Ramos (cell line): ENCODE results near the gene PUS3.
"Not testable (repeated sequence)": the region's sequence is repeated elsewhere in the genome, so short reads cannot be mapped to it uniquely, and the experiment has no call there.

Experiments used
- in situ Hi-C: fragments of 300-500 bp; cut with MboI; formaldehyde crosslinking; loops from one replicate; pipeline ENCODE4 v1.14.3; 2022; ENCODE audit warnings: low sequenced_read_pairs; ENCODE audit not compliant: unreplicated experiment

Gene PUS3

DNA sequence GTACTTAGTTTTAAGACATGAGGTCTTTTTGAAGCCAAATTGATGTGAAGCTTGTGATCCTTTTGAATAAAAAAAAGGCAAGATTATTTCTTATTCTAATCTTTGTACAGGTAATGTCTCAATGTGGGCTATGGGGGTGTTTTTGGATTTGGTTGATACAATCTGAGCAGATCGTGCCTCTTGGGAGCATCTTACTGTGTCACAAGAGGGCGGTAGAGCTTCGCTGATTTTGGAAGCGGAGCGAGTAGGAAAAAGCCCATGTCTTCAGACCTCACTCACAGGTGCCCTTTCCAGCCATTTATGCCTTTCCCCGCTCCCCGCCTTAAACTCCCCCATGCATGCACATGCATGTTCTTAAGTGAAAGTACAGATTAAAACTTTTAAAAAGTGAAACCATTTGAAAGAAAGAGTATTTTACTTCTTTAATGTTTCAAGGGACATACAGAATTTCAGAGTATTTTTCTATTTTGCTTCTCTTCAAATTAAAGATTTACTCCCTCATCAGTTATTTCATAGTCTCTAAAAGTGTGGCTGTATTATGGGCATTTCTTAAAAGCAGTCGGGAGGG is 20.1 kb upstream of the PUS3 start:
- in situ Hi-C loops = no loop called here

GRCh38 chr11:125922156-125922555 is 19.1 kb upstream of the PUS3 start:
- in situ Hi-C loops = no loop called here

DNA sequence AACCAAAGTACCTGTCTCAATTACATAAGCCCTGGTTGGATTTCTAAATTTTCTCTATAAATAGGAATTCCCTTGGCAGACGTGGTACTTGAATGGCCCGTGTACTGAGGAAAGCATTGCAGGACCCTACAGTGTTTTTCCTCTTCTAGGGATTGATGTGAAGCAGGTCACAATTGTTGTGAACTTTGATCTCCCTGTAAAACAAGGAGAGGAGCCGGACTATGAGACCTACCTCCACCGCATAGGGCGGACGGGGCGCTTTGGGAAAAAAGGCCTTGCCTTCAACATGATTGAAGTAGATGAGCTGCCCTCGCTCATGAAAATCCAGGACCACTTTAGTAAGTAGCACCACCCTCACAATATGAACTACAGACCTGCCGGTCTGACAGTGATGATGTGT is 18.0 kb upstream of the PUS3 start:
- in situ Hi-C loops = no loop called here

DNA sequence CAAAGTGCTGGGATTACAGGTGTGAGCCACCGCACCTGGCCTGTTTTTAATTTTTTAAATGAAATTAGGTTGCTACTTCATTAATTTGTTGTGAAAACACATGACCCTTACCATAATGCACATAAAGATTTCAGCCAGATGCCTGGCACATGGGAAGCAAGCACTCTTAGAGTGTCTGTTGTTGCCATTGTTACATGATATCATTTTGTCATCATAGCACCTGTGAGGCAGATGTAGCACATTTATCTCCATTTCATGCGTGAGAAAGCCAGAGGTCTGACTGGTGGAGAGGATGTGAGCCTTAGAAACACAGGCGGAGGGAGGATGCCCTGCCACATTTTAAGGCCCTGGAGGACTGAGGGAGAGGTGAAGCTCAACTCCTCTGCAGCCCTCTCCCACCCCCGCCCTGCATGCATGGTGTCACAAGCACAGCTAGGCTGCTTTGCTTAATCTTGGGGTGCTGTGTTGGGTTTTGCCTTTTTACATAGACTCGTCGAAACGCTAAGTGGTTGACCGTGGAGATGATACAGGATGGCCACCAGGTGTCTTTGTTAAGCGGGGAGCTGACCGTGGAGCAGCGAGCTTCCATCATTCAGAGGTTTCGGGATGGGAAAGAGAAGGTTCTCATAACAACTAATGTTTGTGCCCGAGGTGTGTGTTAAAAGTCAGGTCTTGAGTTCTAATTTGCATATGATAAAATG is 15.3 kb upstream of the PUS3 start:
- in situ Hi-C loops = no loop called here

- in situ Hi-C loops = no loop called here
Measured at GRCh38 chr11:125916683-125917347, 13.8 kb upstream of the PUS3 start.

DNA sequence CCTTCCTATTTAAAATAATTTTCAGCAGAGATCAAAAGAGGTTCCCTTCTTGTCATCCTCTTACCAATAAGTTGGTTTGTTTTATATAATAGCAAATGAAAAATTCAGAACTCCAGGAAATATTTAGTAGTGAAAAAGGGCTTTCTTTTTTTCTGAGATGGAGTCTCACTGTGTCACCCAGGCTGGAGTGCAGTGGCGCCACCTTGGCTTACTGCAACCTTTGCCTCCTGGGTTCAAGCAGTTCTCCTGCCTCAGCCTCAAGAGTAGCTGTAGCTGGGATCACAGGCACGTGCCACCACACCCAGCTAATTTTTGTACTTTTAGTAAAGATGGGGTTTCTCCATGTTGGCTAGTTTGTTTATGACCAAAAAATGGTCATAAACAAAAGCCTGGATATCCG is 11.6 kb upstream of the PUS3 start:
- in situ Hi-C loops = not testable (repeated sequence)

DNA sequence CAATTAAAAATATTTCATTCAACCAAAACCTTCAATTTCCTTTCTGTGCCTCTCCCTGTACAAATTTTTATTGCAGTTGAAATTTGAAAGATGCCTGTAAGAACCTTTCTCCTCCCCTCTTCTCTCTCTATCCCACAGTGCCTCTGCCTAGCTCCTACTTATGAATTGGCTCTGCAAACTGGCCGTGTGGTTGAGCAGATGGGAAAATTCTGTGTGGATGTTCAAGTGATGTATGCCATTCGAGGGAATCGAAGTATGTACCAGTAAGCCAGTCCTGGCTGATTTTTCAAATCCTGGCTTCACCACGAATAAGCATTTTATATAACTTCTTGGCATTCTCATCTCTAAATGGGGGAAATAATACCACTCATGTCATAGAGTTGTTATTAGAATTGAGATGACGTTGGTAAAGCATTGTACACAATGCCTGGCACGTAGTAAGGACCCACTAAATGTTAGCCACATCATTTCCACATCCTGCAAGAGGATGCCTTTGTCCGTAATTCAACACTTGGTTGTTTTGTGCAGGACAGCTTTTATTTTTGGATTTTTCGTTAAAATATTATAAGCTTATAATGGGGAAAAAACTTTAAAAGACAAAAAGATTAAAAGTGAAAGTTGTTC is 7.3 kb upstream of the PUS3 start:
- in situ Hi-C loops = no loop called here

- in situ Hi-C loops = no loop called here
Measured at GRCh38 chr11:125904678-125905077, 1.7 kb upstream of the PUS3 start.

DNA sequence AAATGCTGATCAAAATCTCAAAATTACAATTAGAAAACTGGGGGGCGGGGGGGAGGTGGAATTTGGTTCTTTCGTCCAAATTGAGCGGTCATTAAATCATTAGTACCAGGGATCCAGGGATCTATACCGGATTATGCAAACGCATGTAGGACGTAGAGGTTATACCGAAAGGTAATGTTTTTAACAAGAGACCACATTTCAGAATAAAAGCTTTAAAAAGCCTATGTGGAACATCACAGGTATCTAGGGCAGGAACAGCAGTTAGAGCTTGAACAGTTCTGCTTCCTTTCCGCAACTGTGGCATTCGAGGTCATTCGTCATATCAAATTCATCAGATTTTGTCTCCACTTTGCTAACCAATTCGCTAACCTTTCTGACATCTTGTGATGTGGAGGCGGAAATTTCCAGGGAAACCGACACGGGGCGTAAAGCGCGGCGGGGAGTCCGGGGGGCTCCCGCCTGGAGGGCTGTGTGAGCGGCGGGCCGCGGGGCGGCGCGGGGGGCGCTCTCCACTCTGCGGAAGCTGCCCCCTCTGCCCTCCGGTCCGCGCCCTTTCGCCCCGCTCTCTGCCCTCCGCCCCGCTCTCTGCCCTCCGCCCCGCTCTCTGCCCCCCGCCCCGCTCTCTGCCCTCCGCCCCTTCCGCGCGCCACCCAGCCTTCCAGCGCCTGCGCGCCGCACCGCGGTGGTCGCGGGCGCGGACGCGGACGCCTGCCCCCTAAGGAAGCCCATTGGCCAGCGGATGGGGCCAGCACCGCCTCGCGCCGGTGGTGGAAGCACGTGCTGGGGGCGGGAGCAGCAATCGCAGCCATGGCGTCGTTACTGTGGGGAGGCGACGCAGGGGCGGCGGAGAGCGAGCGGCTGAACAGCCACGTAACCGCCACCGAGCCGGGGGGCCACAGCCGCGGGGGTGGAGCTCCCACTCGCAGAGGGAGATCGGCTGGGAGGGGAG is 979 bp upstream of the PUS3 start, which contains the start of gene DDX25:
TSS of gene DDX25 (plus strand) at position 798 of the 949 bp plus-strand sequence. CDS start at position 808, 10 bp downstream.
- in situ Hi-C loops = no loop called here

- in situ Hi-C loops = no loop called here
Measured at GRCh38 chr11:125902277-125902926, 604 bp downstream of the PUS3 start.

DNA sequence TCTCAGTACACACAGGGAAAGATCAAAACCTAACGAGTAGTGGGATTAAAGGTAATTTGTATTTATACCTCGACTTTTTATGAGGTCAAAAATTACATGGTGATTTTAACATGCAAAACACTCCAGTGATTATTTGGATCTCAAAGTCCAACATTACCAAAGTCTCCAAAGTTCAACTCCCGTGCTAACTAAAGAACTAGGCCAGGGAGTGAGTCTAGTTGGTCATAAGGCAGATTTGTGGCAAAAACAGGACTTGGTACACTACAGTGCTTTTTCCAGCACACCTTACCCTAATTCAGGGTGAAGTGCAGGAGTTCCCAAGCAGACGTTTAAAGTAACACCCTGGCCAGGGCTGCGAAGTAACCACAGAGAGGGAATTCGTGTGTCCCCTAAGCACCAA is 1.1 kb downstream of the PUS3 start:
- in situ Hi-C loops = no loop called here

DNA sequence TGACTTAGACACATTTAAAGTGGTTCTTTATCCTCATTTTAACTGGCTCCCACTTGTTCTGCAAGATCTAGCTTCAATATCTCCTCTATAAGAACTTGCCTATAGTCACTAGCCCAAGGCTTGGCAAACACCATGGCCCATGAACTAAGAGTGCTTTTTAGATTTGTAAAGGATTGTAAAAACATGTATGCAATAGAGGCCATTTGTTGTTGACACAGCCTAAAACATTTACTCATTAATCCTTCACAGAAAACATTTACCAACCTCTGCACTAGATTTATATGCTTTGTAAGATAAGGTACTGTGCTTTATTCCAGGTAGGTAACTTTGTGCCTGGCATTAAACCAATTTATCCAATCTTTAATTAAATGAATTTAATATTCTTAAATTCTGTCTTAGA is 10.0 kb downstream of the PUS3 start:
- in situ Hi-C loops = loop anchor here (25.0 kb wide), 2 partner anchors 256 to 781 kb away; partner anchors contain the start of genes CHEK1 and TMEM218

DNA sequence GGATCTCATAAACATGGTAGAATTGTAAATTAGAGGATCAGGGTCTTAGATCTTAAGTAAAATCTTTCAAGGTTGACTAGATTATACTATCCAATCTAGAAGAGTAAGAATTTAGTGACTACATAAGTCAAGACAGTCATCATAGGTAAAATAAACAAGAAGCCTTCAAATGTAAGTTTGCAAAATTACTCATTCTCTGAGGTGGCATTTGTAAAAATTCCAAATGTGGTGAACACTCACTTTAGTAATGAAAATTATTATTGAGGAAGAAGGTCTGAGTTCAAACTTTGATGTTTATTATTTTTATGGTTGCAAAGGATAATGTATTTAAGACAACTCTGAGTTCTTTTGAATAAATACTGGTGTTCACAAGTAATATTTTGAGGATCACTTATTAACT is 10.9 kb downstream of the PUS3 start:
- in situ Hi-C loops = loop anchor here (25.0 kb wide), 2 partner anchors 255 to 780 kb away; partner anchors contain the start of genes CHEK1 and TMEM218

DNA sequence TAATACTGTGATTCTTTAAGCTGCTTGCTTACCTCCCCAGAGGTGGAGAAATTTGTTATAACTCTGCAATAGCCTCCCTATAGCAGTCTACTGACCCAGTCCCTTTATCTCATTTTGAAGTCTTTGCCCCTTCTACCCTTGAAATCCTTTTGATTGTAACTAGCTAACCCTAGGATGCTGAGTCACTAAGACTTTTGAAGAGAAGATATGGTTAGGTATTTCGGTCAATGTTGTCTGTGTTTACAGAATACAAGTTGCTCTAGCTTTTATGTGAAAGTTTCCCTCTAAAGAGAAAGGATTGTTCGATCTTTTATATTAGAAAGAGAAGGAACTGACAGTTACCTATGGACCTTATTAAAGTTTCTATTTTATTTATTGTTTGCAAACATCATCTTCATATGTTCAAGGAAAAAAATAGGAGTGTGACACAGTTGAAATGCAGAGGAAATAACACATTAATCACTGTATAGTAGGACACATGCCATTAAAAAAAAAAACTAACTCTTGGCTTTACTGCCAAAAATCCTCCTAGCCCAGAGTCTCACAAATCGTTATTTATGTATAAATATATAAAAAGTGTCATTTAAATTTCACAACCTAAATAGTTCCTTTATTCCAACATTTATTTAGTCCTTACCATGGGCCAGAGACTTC is 12.4 kb downstream of the PUS3 start:
- in situ Hi-C loops = loop anchor here (25.0 kb wide), 2 partner anchors 253 to 778 kb away; partner anchors contain the start of genes CHEK1 and TMEM218

GRCh38 chr11:125887373-125888324 is 15.4 kb downstream of the PUS3 start, which contains the start of gene HYLS1:
TSS of gene HYLS1 (plus strand) at chr11:125887668. CDS start at chr11:125899369, 11,701 bp downstream.
- in situ Hi-C loops = loop anchor here (25.0 kb wide), 2 partner anchors 250 to 775 kb away; partner anchors contain the start of genes CHEK1 and TMEM218

DNA sequence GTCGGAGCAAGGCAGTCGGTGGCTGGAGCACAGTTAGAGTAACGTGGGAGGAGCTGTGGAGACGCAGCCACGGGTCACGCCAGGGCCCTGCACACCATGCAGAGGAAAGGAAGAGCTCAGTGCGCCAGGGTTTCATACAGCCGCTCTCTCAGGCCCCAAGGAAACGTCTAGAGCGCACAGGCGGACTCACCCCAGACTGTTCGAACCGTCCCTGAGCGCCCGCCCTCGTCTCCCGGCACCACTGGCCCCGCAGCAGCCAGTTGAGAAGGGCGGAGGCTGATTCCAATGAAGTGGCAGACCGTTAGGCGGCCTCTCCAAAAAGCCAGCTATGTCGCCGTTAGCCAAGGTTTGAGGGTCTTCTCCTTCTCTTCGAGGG is 16.0 kb downstream of the PUS3 start:
- in situ Hi-C loops = loop anchor here (25.0 kb wide), 2 partner anchors 250 to 775 kb away; partner anchors contain the start of genes CHEK1 and TMEM218

DNA sequence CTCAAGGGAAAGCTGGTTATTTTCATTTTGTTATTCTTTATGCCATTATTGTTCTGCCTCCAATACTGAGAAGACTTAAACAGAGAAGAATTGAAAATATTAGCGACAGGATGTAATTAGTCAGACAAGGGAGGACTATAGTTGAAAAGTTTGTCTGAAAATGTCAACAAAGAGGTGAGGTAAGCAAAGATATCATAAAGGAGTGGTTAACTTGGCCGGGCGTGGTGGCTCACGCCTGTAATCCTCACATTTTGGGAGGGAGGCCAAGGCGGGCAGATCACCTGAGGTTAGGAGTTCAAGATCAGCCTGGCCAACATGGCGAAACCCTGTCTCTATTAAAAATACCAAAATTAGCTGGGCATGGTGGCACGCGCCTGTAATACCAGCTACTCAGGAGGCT is 19.6 kb downstream of the PUS3 start:
- in situ Hi-C loops = loop anchor here (25.0 kb wide), 2 partner anchors 246 to 771 kb away; partner anchors contain the start of genes CHEK1 and TMEM218
